ENCODE measurements around the gene TGM1. TPM values are rescaled to one million over a fixed set of nuclear protein-coding genes. Genes with fewer than 3 reads are reported as not detected.

TGM1 gene
- total RNA-seq (2022) (16.9 and 26.2 TPM in 2 replicates), Bru-seq, nascent RNA (percentile 49 among the genes with signal in this experiment), BruChase-seq, experiment 1, labeled RNA remaining after a 6-hour chase (percentile 54 among the genes with signal in this experiment), BruChase-seq, experiment 2, labeled RNA remaining after a 2-hour chase (percentile 53 among the genes with signal in this experiment)
- long read RNA-seq, partial matches to known transcripts, result 43 of 64 reads
- long read RNA-seq, other reads (novel, unspliced or antisense), result 17 of 64 reads

DNA sequence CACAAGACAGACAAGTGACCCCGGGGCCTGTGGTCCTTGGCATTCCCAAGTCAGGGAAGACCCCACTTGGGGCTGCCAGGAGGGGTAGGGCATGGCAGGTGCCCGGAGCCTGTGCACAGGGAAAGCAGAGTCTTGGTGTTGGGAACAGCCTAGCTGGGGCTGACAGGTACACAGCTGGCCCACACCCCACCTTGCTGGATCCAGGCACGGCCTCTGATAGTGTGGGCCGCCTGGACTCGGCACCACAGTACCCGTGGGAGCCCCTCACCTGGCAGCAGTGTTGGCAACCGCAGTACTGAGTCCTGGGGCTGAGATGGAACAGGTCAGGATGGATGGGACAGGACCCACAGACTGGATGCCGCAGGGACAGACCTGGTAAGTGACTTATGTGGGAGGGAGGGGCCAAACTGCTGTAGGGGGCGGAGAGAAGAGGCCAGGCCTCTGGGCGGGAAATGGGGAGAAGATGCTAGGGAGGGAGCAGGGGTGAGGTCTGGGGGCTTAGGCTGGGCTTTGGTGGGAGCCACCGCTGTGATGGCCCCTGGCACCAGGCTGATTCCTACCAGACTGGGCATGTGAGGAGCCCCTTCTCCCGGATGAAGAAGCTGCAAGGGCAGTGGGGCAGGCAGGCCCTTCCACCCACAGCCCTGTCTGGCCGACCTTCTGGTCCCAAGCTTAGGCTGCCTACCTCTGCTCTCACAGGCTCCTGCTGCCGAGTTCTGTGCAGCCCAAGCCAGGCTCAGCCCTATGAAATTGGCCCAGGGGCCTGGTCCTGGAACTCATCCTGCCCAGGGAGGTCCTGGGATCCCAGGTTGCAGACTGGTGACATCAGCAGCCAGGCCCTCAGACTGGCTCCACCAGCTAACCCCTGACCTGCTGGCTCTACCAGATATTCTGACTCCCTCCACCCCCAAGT, at the start of gene TGM1:
TSS of gene TGM1 (minus strand) at position 357 of the 913 bp plus-strand sequence. CDS start 825 bp downstream, outside the sequence.
- H3K4me3 Mint-ChIP-seq (ENCODE audit: unreplicated experiment), result peak within 1 kb of the TSS; percentile 28
- H3K36me3 Mint-ChIP-seq (ENCODE audit: insufficient read depth, unreplicated experiment), result peaks cover 25% of the 10 kb centered on the region
- TF ChIP-seq, protein P1, sequence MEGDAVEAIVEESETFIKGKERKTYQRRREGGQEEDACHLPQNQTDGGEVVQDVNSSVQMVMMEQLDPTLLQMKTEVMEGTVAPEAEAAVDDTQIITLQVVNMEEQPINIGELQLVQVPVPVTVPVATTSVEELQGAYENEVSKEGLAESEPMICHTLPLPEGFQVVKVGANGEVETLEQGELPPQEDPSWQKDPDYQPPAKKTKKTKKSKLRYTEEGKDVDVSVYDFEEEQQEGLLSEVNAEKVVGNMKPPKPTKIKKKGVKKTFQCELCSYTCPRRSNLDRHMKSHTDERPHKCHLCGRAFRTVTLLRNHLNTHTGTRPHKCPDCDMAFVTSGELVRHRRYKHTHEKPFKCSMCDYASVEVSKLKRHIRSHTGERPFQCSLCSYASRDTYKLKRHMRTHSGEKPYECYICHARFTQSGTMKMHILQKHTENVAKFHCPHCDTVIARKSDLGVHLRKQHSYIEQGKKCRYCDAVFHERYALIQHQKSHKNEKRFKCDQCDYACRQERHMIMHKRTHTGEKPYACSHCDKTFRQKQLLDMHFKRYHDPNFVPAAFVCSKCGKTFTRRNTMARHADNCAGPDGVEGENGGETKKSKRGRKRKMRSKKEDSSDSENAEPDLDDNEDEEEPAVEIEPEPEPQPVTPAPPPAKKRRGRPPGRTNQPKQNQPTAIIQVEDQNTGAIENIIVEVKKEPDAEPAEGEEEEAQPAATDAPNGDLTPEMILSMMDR (IDR thresholded peaks at IDR 0.05; ENCODE audit: unreplicated experiment), result no peak
- CTCF ChIA-PET, result interaction anchor here (0.6 to 32.3 kb wide), 8 partner anchors 7 to 174 kb away, joined by 3 to 457 read pairs (median 4); partner anchors contain the start of genes DHRS1, LTB4R2, NOP9 and TINF2
- no peaks in the 10 kb centered on the region for H3K9me3 Mint-ChIP-seq (ENCODE audit: unreplicated experiment)
- no peak for DNase-seq (ENCODE audit: unreplicated experiment)
- intact Hi-C loops (cut with micrococcal nuclease), result no loop called here
- peaks cover 59% of the 10 kb centered on the region for H3K4me1 Mint-ChIP-seq (ENCODE audit: insufficient read depth, unreplicated experiment)
- BruUV-seq (replicated peaks), result no TSS peak
- POLR2A ChIA-PET, result interaction anchor here (0.7 to 7.2 kb wide), 12 partner anchors 8 to 68 kb away, joined by 3 to 62 read pairs (median 10); partner anchors contain the start of genes DHRS1, NOP9, RABGGTA and TINF2
- H3K27ac Mint-ChIP-seq (ENCODE audit: low read depth, unreplicated experiment), result peak within 1 kb of the TSS; percentile 83
- H3K27me3 Mint-ChIP-seq (ENCODE audit: insufficient read depth, unreplicated experiment), result no peaks in the 10 kb centered on the region

DNA sequence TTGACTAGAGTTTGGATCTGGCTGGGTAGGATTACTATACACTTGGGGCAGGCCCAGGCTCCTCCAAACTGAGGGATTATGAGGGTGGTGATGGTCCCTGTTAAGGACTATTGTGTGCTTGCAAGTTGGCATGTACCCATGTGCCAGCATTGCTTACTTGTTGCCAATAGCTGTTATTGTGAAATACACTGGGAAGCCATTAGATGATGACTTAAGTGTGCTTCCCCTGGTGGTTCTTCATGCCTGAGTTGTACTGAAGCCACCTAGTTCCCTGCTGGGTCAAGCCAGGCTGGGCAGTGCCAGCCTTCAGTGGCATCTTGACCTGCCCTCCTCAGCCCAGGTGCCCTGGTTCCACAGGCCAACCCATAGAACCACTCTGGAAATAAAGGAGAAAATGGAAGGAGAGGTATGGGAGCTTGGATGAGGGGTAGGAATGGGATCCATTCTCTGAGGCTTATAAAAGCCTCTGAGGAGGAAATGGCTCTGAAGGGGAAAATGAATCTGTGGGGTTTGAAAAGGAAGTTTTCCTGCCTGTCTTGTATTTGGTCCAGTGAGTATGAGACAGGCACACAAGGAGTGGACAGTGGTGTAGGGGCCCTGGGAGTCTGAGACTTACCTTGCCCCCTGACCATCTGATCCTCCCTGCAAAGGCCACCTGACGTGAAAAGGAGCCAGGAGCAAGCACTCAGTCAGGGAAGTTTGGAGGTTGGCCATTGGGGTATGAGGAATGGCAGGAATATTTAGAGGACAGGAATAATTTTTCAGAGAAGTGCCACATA, 49.0 kb upstream of the TGM1 start:
- intact Hi-C loops (cut with micrococcal nuclease), result no loop called here
- no peak overlapping the region for H3K27ac Mint-ChIP-seq (ENCODE audit: low read depth, unreplicated experiment)
- POLR2A ChIA-PET, result interaction anchor here (0.6 to 7.2 kb wide), 9 partner anchors 12 to 125 kb away, joined by 3 to 101 read pairs (median 3); partner anchors contain the start of genes CBLN3, DHRS1, KHNYN and NOP9
- TF ChIP-seq, protein P1 (IDR thresholded peaks at IDR 0.05; ENCODE audit: unreplicated experiment), result no peak
- H3K4me3 Mint-ChIP-seq (ENCODE audit: unreplicated experiment), result peak overlapping the region; percentile 69
- peak; percentile 78 for DNase-seq (ENCODE audit: unreplicated experiment)
- BruUV-seq (replicated peaks), result no TSS peak
- H3K36me3 Mint-ChIP-seq (ENCODE audit: insufficient read depth, unreplicated experiment), result peaks cover 19% of the 10 kb centered on the region
- no peaks in the 10 kb centered on the region for H3K9me3 Mint-ChIP-seq (ENCODE audit: unreplicated experiment)
- H3K27me3 Mint-ChIP-seq (ENCODE audit: insufficient read depth, unreplicated experiment), result no peaks in the 10 kb centered on the region
- peaks cover 37% of the 10 kb centered on the region for H3K4me1 Mint-ChIP-seq (ENCODE audit: insufficient read depth, unreplicated experiment)
- CTCF ChIA-PET, result interaction anchor here (0.6 to 10.0 kb wide), 9 partner anchors 11 to 122 kb away, joined by 3 to 145 read pairs (median 12); partner anchors contain the start of genes CBLN3, DHRS1, KHNYN and NOP9

DNA sequence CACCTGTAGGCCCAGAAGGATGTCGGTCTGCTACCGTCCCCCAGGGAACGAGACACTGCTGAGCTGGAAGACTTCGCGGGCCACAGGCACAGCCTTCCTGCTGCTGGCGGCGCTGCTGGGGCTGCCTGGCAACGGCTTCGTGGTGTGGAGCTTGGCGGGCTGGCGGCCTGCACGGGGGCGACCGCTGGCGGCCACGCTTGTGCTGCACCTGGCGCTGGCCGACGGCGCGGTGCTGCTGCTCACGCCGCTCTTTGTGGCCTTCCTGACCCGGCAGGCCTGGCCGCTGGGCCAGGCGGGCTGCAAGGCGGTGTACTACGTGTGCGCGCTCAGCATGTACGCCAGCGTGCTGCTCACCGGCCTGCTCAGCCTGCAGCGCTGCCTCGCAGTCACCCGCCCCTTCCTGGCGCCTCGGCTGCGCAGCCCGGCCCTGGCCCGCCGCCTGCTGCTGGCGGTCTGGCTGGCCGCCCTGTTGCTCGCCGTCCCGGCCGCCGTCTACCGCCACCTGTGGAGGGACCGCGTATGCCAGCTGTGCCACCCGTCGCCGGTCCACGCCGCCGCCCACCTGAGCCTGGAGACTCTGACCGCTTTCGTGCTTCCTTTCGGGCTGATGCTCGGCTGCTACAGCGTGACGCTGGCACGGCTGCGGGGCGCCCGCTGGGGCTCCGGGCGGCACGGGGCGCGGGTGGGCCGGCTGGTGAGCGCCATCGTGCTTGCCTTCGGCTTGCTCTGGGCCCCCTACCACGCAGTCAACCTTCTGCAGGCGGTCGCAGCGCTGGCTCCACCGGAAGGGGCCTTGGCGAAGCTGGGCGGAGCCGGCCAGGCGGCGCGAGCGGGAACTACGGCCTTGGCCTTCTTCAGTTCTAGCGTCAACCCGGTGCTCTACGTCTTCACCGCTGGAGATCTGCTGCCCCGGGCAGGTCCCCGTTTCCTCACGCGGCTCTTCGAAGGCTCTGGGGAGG, 47.9 kb upstream of the TGM1 start, which contains the start of gene LTB4R:
TSS of gene LTB4R (plus strand) at position 857 of the 959 bp plus-strand sequence. CDS start 4,150 bp downstream, outside the sequence.
- DNase-seq (ENCODE audit: unreplicated experiment), result peak; percentile 72
- ChIA-PET CTCF (interaction anchor here (0.6 to 10.0 kb wide), 22 partner anchors 8 to 196 kb away, joined by 3 to 145 read pairs (median 7); partner anchors contain the start of genes CBLN3, DHRS1, IPO4 and KHNYN), POLR2A (interaction anchor here (0.6 to 7.2 kb wide), 17 partner anchors 11 to 219 kb away, joined by 3 to 101 read pairs (median 5); partner anchors contain the start of genes CBLN3, DHRS1, IRF9 and KHNYN)
- H3K4me1 Mint-ChIP-seq (ENCODE audit: insufficient read depth, unreplicated experiment), result peaks cover 35% of the 10 kb centered on the region
- no peaks in the 10 kb centered on the region for H3K9me3 Mint-ChIP-seq (ENCODE audit: unreplicated experiment)
- no peaks in the 10 kb centered on the region for H3K27me3 Mint-ChIP-seq (ENCODE audit: insufficient read depth, unreplicated experiment)
- peaks cover 17% of the 10 kb centered on the region for H3K36me3 Mint-ChIP-seq (ENCODE audit: insufficient read depth, unreplicated experiment)
- TF ChIP-seq, protein P1 (IDR thresholded peaks at IDR 0.05; ENCODE audit: unreplicated experiment), result peak; percentile 19
- peak within 1 kb of the TSS; percentile 69 for H3K4me3 Mint-ChIP-seq (ENCODE audit: unreplicated experiment)
- H3K27ac Mint-ChIP-seq (ENCODE audit: low read depth, unreplicated experiment), result no peak within 1 kb of the TSS
- intact Hi-C loops (cut with micrococcal nuclease), result no loop called here
- BruUV-seq (replicated peaks), result no TSS peak

Measured in MCF 10A (cell line).